Bladder microvascular endothelial cell (primary cell): ENCODE results near the gene PIGM. TPM values are rescaled to one million over a fixed set of nuclear protein-coding genes. Genes with fewer than 3 reads are reported as not detected.

Source experiments
- total RNA-seq: library from RNA; depleted of rRNA; stranded (reverse); fragments of >200 nt; gene quantifications from 2 replicates; pipeline ENCODE4 v1.2.3, GENCODE V29; 2014

The PIGM gene
- total RNA-seq, result 1.6 and 4.0 TPM in 2 replicates

DNA sequence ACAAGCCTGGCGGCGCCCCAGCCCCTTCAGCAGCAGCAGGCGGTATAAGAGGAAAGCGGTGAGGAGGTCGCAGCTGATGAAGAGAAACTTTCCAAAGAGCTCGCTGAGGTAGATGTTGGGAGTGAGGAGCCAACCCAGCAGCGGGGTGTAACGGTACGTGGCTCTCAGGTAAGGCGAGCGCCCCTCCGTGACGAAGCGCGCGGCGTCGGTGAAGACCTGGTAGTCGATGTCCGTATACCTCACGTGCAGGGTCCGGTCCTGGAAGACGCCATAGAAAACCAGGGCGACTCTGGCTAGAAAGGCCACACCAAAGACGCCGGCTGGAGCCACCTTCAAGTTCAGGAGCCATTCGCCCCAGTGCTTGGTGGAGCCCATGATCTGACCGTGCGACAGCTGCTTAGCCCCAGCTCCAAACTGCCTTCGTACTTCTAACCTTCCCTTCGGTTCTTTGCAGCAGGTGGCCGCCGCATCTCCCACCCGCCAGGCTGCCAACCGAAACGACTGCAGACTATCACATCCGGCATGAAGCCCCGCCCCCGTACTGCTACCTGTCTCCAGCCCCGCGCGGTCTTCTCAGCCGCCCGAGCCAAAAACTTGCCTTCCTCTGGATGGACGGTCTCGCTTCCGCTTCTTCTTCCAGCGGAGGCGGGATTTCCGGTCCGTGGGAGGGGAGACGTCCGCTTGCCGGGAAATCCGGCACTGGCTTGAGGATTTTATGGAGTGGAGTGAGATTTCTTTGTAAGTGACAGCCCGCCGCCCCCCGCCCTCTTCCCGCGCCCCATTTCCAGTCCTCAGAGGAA is at the start of gene PIGM:
PIGM (minus strand) TSS at position 626 of the 800 bp plus-strand sequence; CDS start at position 375, 251 bp downstream.

GRCh38 chr1:160081261-160081936 is 49.6 kb upstream of the PIGM start, which contains the start of gene KCNJ9:
Gene KCNJ9, plus strand, starts transcription at chr1:160081538. Its CDS starts 2,493 bp downstream, at chr1:160084031.

GRCh38 chr1:160069460-160070231 is 37.9 kb upstream of the PIGM start, which contains the start of gene KCNJ10:
Gene KCNJ10, minus strand, starts transcription at chr1:160070160. Its CDS starts 27,628 bp downstream, at chr1:160042532.

Other genes starting within 250 kb of the PIGM start
- gene FCRL6, start 229.6 kb downstream of the PIGM start, total RNA-seq, result not detected in 2 replicates
- gene SLAMF8, start 205.1 kb downstream of the PIGM start, total RNA-seq, result not detected in 2 replicates
- gene VSIG8, start 169.3 kb downstream of the PIGM start, total RNA-seq, result not detected in 2 replicates
- 0.13 and 0.16 TPM in 2 replicates for gene CFAP45, start 131.8 kb downstream of the PIGM start, total RNA-seq
- 305 and 327 TPM in 2 replicates for gene TAGLN2, start 106.5 kb downstream of the PIGM start, total RNA-seq
- not detected in 2 replicates for gene IGSF9, start 86.4 kb downstream of the PIGM start, total RNA-seq
- gene SLAMF9, start 77.8 kb downstream of the PIGM start, total RNA-seq, result not detected in 2 replicates
- gene KCNJ10, start 38.2 kb upstream of the PIGM start, total RNA-seq, result not detected in 2 replicates
- not detected in 2 replicates for gene KCNJ9, start 49.5 kb upstream of the PIGM start, total RNA-seq
- 7.4 and 15.1 TPM in 2 replicates for gene IGSF8, start 66.6 kb upstream of the PIGM start, total RNA-seq
- not detected in 2 replicates for gene ATP1A2, start 83.8 kb upstream of the PIGM start, total RNA-seq
- not detected in 2 replicates for gene ATP1A4, start 119.6 kb upstream of the PIGM start, total RNA-seq
- gene CASQ1, start 158.6 kb upstream of the PIGM start, total RNA-seq, result not detected in 2 replicates
- gene PEA15, start 173.4 kb upstream of the PIGM start, total RNA-seq, result 51.8 and 148 TPM in 2 replicates
- gene DCAF8, start 230.6 kb upstream of the PIGM start, total RNA-seq, result 59.4 and 102 TPM in 2 replicates